DOHH2 (cell line): ENCODE data around the gene GPC6.

Source experiments
- EZH2phosphoT487 ChIP-seq: fragments of 200-600 bp; sonication (generic); IDR thresholded peaks from 2 replicates; pipeline ENCODE4 v1.6.1; 2017; ENCODE audit warnings: borderline replicate concordance, mild to moderate bottlenecking, antibody characterized with exemption, low read length, moderate library complexity, mixed read lengths
- TF ChIP-seq, protein P1 (sequence below): fragments of 200-600 bp; sonication (generic); IDR thresholded peaks from one replicate; pipeline ENCODE4 v1.5.1; 2014; ENCODE audit warnings: antibody characterized with exemption, mild to moderate bottlenecking, low read depth, low read length; ENCODE audit not compliant: poor library complexity, severe bottlenecking

DNA sequence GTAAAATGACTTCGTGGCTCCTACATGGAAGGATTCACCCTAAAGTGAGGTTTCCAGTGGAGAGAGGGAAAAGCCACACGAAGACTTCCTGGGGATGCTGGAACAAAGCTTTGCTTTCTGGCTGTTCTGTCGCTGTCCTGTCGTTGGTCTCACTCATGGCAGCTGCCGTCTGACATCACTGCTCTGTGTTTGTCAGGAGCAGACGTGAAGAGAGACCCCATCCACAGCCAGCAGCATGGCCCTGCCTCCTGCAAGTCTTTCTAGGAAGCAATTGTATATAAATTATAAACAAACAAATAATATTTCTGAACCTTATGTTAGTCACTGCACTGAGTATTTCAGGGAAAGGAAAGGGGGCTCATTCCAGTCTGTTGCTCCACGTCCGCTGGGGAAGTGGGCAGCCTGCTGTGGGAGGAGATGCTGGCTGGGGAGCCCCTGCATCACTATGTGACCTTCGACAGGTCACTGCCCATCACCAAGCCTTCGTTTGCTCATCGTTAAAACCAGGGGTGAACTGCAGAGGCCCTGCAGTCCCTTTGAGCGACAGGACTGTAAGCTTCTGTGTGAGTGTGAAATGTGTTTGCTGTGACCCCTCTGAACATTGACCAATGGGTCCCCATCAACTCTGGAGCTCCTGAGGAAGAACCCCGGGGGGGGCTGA is 1101.9 kb downstream of the GPC6 start:
- TF ChIP-seq, protein P1, sequence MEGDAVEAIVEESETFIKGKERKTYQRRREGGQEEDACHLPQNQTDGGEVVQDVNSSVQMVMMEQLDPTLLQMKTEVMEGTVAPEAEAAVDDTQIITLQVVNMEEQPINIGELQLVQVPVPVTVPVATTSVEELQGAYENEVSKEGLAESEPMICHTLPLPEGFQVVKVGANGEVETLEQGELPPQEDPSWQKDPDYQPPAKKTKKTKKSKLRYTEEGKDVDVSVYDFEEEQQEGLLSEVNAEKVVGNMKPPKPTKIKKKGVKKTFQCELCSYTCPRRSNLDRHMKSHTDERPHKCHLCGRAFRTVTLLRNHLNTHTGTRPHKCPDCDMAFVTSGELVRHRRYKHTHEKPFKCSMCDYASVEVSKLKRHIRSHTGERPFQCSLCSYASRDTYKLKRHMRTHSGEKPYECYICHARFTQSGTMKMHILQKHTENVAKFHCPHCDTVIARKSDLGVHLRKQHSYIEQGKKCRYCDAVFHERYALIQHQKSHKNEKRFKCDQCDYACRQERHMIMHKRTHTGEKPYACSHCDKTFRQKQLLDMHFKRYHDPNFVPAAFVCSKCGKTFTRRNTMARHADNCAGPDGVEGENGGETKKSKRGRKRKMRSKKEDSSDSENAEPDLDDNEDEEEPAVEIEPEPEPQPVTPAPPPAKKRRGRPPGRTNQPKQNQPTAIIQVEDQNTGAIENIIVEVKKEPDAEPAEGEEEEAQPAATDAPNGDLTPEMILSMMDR = no peak
- no peak for TF ChIP-seq EZH2phosphoT487
